GM23338 (cell line): ENCODE results near the gene ABCC1. TPM values are rescaled to one million over a fixed set of nuclear protein-coding genes. Genes with fewer than 3 reads are reported as not detected.

Experiments
- ATAC-seq: fragments of 200-7000 bp; cut with Tn5 transposase; 3 replicates; pipeline ENCODE4 v1.9.1; 2020
- DNase-seq: peaks from one replicate; pipeline ENCODE4 v3.0.0-alpha.2; 2015; ENCODE audit warnings: low spot score
- H2AFZ ChIP-seq: fragments of 200-600 bp; sonication (generic); 2 replicates; pipeline ENCODE4 v1.8.0; 2016; ENCODE audit warnings: antibody characterized with exemption, mild to moderate bottlenecking, moderate library complexity
- H3F3A ChIP-seq: fragments of 200-600 bp; sonication (generic); replicated peaks from 2 replicates; pipeline ENCODE4 v1.8.0; 2017; ENCODE audit warnings: antibody characterized with exemption, mixed run types, low read depth
- H3K27ac ChIP-seq: fragments of 200-600 bp; sonication (generic); 2 replicates; pipeline ENCODE4 v1.6.1; 2016; ENCODE audit warnings: low read depth
- H3K27me3 ChIP-seq: fragments of 200-600 bp; sonication (generic); 2 replicates; pipeline ENCODE4 v1.8.0; 2016; ENCODE audit warnings: mild to moderate bottlenecking, mixed run types, moderate library complexity; ENCODE audit not compliant: insufficient read depth
- H3K36me3 ChIP-seq: fragments of 200-600 bp; sonication (generic); 2 replicates; pipeline ENCODE4 v1.8.0; 2016; ENCODE audit warnings: mild to moderate bottlenecking; ENCODE audit not compliant: insufficient read depth
- H3K4me1 ChIP-seq: fragments of 200-600 bp; sonication (generic); 2 replicates; pipeline ENCODE4 v1.8.0; 2016; ENCODE audit warnings: mild to moderate bottlenecking, moderate library complexity; ENCODE audit not compliant: insufficient read depth
- H3K4me2 ChIP-seq: fragments of 200-600 bp; sonication (generic); 2 replicates; pipeline ENCODE4 v1.7.1; 2017; ENCODE audit warnings: mixed run types
- H3K4me3 ChIP-seq: fragments of 200-600 bp; sonication (generic); 2 replicates; pipeline ENCODE4 v1.6.1; 2016; ENCODE audit warnings: mixed run types
- H3K79me2 ChIP-seq: fragments of 200-600 bp; sonication (generic); replicated peaks from 2 replicates; pipeline ENCODE4 v1.8.0; 2017; ENCODE audit warnings: mild to moderate bottlenecking; ENCODE audit not compliant: insufficient read depth
- H3K9me2 ChIP-seq: fragments of 200-600 bp; sonication (generic); 2 replicates; pipeline ENCODE4 v1.8.0; 2017; ENCODE audit not compliant: insufficient read depth
- H4K20me1 ChIP-seq: fragments of 200-600 bp; sonication (generic); replicated peaks from 2 replicates; pipeline ENCODE4 v1.8.0; 2017; ENCODE audit warnings: mild to moderate bottlenecking; ENCODE audit not compliant: insufficient read depth
- H3K27ac Mint-ChIP-seq: 2 replicates; pipeline ENCODE4 v1.8.0; 2020; ENCODE audit warnings: inconsistent platforms, mild to moderate bottlenecking, moderate library complexity, mixed read lengths
- H3K27me3 Mint-ChIP-seq: 3 replicates; pipeline ENCODE4 v1.8.0; 2022; ENCODE audit warnings: low read depth, mild to moderate bottlenecking, moderate library complexity, mixed read lengths, inconsistent platforms; ENCODE audit not compliant: insufficient read depth, poor library complexity
- H3K36me3 Mint-ChIP-seq: 3 replicates; pipeline ENCODE4 v1.8.0; 2021; ENCODE audit warnings: low read depth, mild to moderate bottlenecking, inconsistent platforms, moderate library complexity, mixed read lengths
- H3K4me1 Mint-ChIP-seq: 3 replicates; pipeline ENCODE4 v1.8.0; 2020; ENCODE audit warnings: mild to moderate bottlenecking, inconsistent platforms, mixed read lengths
- H3K4me3 Mint-ChIP-seq: 3 replicates; pipeline ENCODE4 v1.8.0; 2021; ENCODE audit warnings: moderate library complexity, mild to moderate bottlenecking, inconsistent platforms, mixed read lengths
- H3K9me3 Mint-ChIP-seq: 3 replicates; pipeline ENCODE4 v1.8.0; 2020; ENCODE audit warnings: moderate library complexity, mild to moderate bottlenecking, inconsistent platforms, mixed read lengths
- CREB1 ChIP-seq: fragments of 250-450 bp; sonication (Bioruptor Pico); IDR thresholded peaks from 2 replicates; pipeline ENCODE4 v1.5.0; 2020; ENCODE audit warnings: low read depth, mild to moderate bottlenecking, moderate library complexity
- EZH2 ChIP-seq: fragments of 200-600 bp; sonication (generic); IDR thresholded peaks from one replicate; pipeline ENCODE4 v1.8.0; 2017; ENCODE audit warnings: antibody characterized with exemption, mild to moderate bottlenecking, low read depth; ENCODE audit not compliant: unreplicated experiment
- EZH2phosphoT487 ChIP-seq: fragments of 200-600 bp; sonication (generic); IDR thresholded peaks from one replicate; pipeline ENCODE4 v1.8.1; 2018; ENCODE audit warnings: antibody characterized with exemption; ENCODE audit not compliant: unreplicated experiment
- JUNB ChIP-seq: IDR thresholded peaks from one replicate; pipeline ENCODE4 v1.6.1; 2016; ENCODE audit warnings: antibody characterized with exemption; ENCODE audit not compliant: unreplicated experiment
- POLR2AphosphoS5 ChIP-seq: IDR thresholded peaks from 2 replicates; pipeline ENCODE4 v1.6.1; 2016; ENCODE audit warnings: antibody characterized with exemption, low read depth
- REST ChIP-seq: IDR thresholded peaks from one replicate; pipeline ENCODE4 v1.6.1; 2018; ENCODE audit warnings: antibody characterized with exemption; ENCODE audit not compliant: unreplicated experiment
- STAT1 ChIP-seq: IDR thresholded peaks from one replicate; pipeline ENCODE4 v1.6.1; 2016; ENCODE audit warnings: antibody characterized with exemption; ENCODE audit not compliant: unreplicated experiment
- ZNF114 ChIP-seq: fragments of 250-450 bp; sonication (Bioruptor Pico); IDR thresholded peaks from 2 replicates; pipeline ENCODE4 v1.5.0; 2020; ENCODE audit warnings: mild to moderate bottlenecking, moderate library complexity
- polyA plus RNA-seq: library from polyadenylated mRNA; unstranded; fragments of >200 nt; fragmentation: Nextera tagmentation; extraction: Ambion mirVana; gene quantifications from 2 replicates; pipeline ENCODE4 v1.2.1, GENCODE V29; 2016
- total RNA-seq: library from RNA; depleted of rRNA; stranded (reverse); fragments of >200 nt; shearing (Covaris generic); gene quantifications from 2 replicates; pipeline ENCODE4 v1.2.3, GENCODE V29; 2014
- TF ChIP-seq, protein P1 (sequence below): fragments of 250-450 bp; sonication (Bioruptor Pico); IDR thresholded peaks from 2 replicates; pipeline ENCODE4 v1.5.0; 2020; ENCODE audit warnings: mild to moderate bottlenecking, moderate library complexity

ABCC1 gene
- total and polyA plus RNA-seq, 2 experiments from 2014 or later: 11.0 to 46.6 TPM

DNA sequence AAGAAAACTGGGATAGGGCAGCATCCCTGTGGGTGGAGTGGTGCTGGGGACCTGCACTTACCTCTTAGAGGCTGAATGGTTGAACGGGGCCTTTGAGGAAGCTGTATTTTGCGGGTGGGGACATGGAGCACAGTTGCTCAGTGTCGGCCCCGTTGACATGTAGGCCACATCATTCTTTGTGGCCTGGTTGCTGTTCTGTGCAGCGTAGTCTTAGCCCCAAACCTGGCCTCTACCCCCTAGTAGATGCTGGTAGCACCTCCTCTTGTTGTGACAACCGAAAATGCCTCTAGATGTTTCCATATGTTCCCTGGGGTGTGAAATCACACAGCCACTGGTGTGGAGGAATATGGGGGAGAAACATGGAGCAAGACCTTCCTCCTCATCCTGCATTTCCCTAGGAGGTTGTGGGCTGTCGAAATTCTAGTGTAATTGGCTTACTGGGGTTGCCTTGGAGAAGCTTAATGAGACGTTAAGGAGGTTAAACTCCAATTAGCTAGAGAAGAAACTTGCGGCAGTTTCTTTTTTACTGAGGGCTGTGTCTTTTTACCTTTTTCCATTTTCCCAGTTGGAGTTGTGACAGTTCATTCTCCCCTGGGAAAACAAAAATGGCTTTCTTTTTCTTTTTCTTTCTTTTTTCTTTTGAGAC, 9.4 kb downstream of the ABCC1 start:
- no peak overlapping the region for H3K4me3 ChIP-seq
- H3K79me2 ChIP-seq: peaks cover 100% of the 10 kb centered on the region
- Mint-ChIP-seq H3K9me3 (peaks cover 27% of the 10 kb centered on the region), H3K4me3 (no peak overlapping the region), H3K36me3 (peaks cover 43% of the 10 kb centered on the region), H3K27me3 (peaks cover 8% of the 10 kb centered on the region), H3K4me1 (peaks cover 26% of the 10 kb centered on the region), H3K27ac (no peak overlapping the region)
- ATAC-seq: no peak
- H4K20me1 ChIP-seq: peaks cover 51% of the 10 kb centered on the region
- no peaks in the 10 kb centered on the region for H3K27me3 ChIP-seq
- TF ChIP-seq REST: no peak
- TF ChIP-seq STAT1: no peak
- no peak for TF ChIP-seq ZNF114
- no peak for TF ChIP-seq POLR2AphosphoS5
- no peak for TF ChIP-seq JUNB
- no peaks in the 10 kb centered on the region; the same call in 1 of the 2 replicates for H3K36me3 ChIP-seq
- H3K9me2 ChIP-seq: no peaks in the 10 kb centered on the region
- peaks cover 36% of the 10 kb centered on the region for H3K4me1 ChIP-seq
- no peak overlapping the region for H2AFZ ChIP-seq
- H3F3A ChIP-seq: no peaks in the 10 kb centered on the region; the same call in 1 of the 2 replicates
- no peak for DNase-seq
- H3K4me2 ChIP-seq: no peak overlapping the region
- peak overlapping the region; percentile 85 for H3K27ac ChIP-seq

- Histone ChIP-seq H3K27me3 (no peaks in the 10 kb centered on the region), H3K4me3 (no peak overlapping the region), H3K9me2 (no peaks in the 10 kb centered on the region), H4K20me1 (peaks cover 51% of the 10 kb centered on the region), H3F3A (no peaks in the 10 kb centered on the region; the same call in 1 of the 2 replicates), H3K4me1 (peaks cover 45% of the 10 kb centered on the region), H3K27ac (peak overlapping the region; percentile 85), H3K79me2 (peaks cover 100% of the 10 kb centered on the region), H3K4me2 (no peak overlapping the region), H3K36me3 (no peaks in the 10 kb centered on the region; the same call in 1 of the 2 replicates), H2AFZ (no peak overlapping the region)
- Mint-ChIP-seq H3K36me3 (peaks cover 48% of the 10 kb centered on the region), H3K27ac (peak overlapping the region; percentile 73; the same call in 1 of the 2 replicates), H3K4me3 (no peak overlapping the region), H3K9me3 (peaks cover 32% of the 10 kb centered on the region), H3K4me1 (peaks cover 36% of the 10 kb centered on the region), H3K27me3 (peaks cover 7% of the 10 kb centered on the region)
- DNase-seq: peak; percentile 43
- ATAC-seq: no peak
- TF ChIP-seq JUNB (no peak), EZH2phosphoT487 (no peak), ZNF114 (no peak), EZH2 (no peak), CREB1 (CRISPR knock-in tag) (no peak)
- TF ChIP-seq, protein P1, sequence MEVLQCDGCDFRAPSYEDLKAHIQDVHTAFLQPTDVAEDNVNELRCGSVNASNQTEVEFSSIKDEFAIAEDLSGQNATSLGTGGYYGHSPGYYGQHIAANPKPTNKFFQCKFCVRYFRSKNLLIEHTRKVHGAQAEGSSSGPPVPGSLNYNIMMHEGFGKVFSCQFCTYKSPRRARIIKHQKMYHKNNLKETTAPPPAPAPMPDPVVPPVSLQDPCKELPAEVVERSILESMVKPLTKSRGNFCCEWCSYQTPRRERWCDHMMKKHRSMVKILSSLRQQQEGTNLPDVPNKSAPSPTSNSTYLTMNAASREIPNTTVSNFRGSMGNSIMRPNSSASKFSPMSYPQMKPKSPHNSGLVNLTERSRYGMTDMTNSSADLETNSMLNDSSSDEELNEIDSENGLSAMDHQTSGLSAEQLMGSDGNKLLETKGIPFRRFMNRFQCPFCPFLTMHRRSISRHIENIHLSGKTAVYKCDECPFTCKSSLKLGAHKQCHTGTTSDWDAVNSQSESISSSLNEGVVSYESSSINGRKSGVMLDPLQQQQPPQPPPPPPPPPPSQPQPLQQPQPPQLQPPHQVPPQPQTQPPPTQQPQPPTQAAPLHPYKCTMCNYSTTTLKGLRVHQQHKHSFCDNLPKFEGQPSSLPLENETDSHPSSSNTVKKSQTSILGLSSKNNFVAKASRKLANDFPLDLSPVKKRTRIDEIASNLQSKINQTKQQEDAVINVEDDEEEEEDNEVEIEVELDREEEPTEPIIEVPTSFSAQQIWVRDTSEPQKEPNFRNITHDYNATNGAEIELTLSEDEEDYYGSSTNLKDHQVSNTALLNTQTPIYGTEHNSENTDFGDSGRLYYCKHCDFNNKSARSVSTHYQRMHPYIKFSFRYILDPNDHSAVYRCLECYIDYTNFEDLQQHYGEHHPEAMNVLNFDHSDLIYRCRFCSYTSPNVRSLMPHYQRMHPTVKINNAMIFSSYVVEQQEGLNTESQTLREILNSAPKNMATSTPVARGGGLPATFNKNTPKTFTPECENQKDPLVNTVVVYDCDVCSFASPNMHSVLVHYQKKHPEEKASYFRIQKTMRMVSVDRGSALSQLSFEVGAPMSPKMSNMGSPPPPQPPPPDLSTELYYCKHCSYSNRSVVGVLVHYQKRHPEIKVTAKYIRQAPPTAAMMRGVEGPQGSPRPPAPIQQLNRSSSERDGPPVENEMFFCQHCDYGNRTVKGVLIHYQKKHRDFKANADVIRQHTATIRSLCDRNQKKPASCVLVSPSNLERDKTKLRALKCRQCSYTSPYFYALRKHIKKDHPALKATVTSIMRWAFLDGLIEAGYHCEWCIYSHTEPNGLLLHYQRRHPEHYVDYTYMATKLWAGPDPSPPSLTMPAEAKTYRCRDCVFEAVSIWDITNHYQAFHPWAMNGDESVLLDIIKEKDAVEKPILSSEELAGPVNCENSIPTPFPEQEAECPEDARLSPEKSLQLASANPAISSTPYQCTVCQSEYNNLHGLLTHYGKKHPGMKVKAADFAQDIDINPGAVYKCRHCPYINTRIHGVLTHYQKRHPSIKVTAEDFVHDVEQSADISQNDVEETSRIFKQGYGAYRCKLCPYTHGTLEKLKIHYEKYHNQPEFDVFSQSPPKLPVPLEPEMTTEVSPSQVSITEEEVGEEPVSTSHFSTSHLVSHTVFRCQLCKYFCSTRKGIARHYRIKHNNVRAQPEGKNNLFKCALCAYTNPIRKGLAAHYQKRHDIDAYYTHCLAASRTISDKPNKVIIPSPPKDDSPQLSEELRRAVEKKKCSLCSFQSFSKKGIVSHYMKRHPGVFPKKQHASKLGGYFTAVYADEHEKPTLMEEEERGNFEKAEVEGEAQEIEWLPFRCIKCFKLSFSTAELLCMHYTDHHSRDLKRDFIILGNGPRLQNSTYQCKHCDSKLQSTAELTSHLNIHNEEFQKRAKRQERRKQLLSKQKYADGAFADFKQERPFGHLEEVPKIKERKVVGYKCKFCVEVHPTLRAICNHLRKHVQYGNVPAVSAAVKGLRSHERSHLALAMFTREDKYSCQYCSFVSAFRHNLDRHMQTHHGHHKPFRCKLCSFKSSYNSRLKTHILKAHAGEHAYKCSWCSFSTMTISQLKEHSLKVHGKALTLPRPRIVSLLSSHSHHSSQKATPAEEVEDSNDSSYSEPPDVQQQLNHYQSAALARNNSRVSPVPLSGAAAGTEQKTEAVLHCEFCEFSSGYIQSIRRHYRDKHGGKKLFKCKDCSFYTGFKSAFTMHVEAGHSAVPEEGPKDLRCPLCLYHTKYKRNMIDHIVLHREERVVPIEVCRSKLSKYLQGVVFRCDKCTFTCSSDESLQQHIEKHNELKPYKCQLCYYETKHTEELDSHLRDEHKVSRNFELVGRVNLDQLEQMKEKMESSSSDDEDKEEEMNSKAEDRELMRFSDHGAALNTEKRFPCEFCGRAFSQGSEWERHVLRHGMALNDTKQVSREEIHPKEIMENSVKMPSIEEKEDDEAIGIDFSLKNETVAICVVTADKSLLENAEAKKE (CRISPR knock-in tag): no peak
These were observed 10.9 kb downstream of the ABCC1 start for GRCh38 chr16:15960124-15960971.
